Ishikawa (cell line): ENCODE data around the gene TUBA4A.

Experiments used
- CEBPB ChIP-seq: IDR thresholded peaks from 2 replicates; pipeline ENCODE4 v1.6.1; 2012
- CREB1 ChIP-seq: IDR thresholded peaks from 2 replicates; pipeline ENCODE4 v1.6.1; 2012; ENCODE audit warnings: low read depth
- EGR1 ChIP-seq: IDR thresholded peaks from 2 replicates; pipeline ENCODE4 v1.6.1; 2012
- EP300 ChIP-seq: IDR thresholded peaks from 2 replicates; pipeline ENCODE4 v1.6.1; 2012; ENCODE audit warnings: borderline replicate concordance
- FOXM1 ChIP-seq: IDR thresholded peaks from 2 replicates; pipeline ENCODE4 v1.6.1; 2012; ENCODE audit warnings: low read depth, borderline replicate concordance
- MAX ChIP-seq: IDR thresholded peaks from 2 replicates; pipeline ENCODE4 v1.6.1; 2012
- NFIC ChIP-seq: IDR thresholded peaks from 2 replicates; pipeline ENCODE4 v1.6.1; 2012
- RAD21 ChIP-seq: IDR thresholded peaks from 2 replicates; pipeline ENCODE4 v1.6.1; 2012; ENCODE audit warnings: low read depth
- REST ChIP-seq: IDR thresholded peaks from 2 replicates; pipeline ENCODE4 v1.6.1; 2012; ENCODE audit warnings: low read depth, mild to moderate bottlenecking
- TAF1 ChIP-seq: IDR thresholded peaks from 2 replicates; pipeline ENCODE4 v1.6.1; 2012; ENCODE audit warnings: low read depth, mild to moderate bottlenecking
- TCF12 ChIP-seq: IDR thresholded peaks from 2 replicates; pipeline ENCODE4 v1.6.1; 2012; ENCODE audit warnings: low read depth
- TEAD4 ChIP-seq: IDR thresholded peaks from 2 replicates; pipeline ENCODE4 v1.6.1; 2012
- USF1 ChIP-seq: IDR thresholded peaks from 2 replicates; pipeline ENCODE4 v1.6.1; 2012
- YY1 ChIP-seq: IDR thresholded peaks from 2 replicates; pipeline ENCODE4 v1.6.1; 2012; ENCODE audit warnings: low read depth
- ZBTB7A ChIP-seq: IDR thresholded peaks from 2 replicates; pipeline ENCODE4 v1.6.1; 2012; ENCODE audit warnings: low read depth

TUBA4A gene

GRCh38 chr2:219290381-219291171 is 36.9 kb upstream of the TUBA4A start:
- TF ChIP-seq CREB1 (no peak), RAD21 (no peak), USF1 (no peak), TAF1 (no peak), TCF12 (no peak), EGR1 (no peak)

GRCh38 chr2:219289537-219290361 is 36.0 kb upstream of the TUBA4A start:
- TF ChIP-seq EP300 (no peak), CEBPB (peak; percentile 34; the same call in 1 of the 2 replicates), EGR1 (peak; percentile 57; the same call in 1 of the 2 replicates), TAF1 (no peak), TEAD4 (no peak), USF1 (no peak), FOXM1 (no peak), TCF12 (peak; percentile 32; the same call in 1 of the 2 replicates), NFIC (peak; percentile 92), RAD21 (no peak), ZBTB7A (peak; percentile 97), MAX (0 out of 2 replicates have a peak, but pooled peaks have one; percentile 51), REST (no peak), YY1 (no peak), CREB1 (no peak)

GRCh38 chr2:219289195-219289536 is 35.4 kb upstream of the TUBA4A start:
- no peak for TF ChIP-seq FOXM1
- no peak for TF ChIP-seq TAF1
- TF ChIP-seq YY1 = no peak
- TF ChIP-seq ZBTB7A = no peak
- TF ChIP-seq RAD21 = no peak
- TF ChIP-seq TCF12 = no peak

GRCh38 chr2:219287580-219288265 is 34.0 kb upstream of the TUBA4A start:
- TF ChIP-seq EP300 = no peak
- no peak for TF ChIP-seq FOXM1
- TF ChIP-seq RAD21 = no peak
- TF ChIP-seq TCF12 = no peak
- TF ChIP-seq TEAD4 = no peak
- TF ChIP-seq CREB1 = no peak
- no peak for TF ChIP-seq YY1
- no peak for TF ChIP-seq ZBTB7A
- no peak for TF ChIP-seq CEBPB
- TF ChIP-seq REST = no peak
- no peak for TF ChIP-seq NFIC
- no peak for TF ChIP-seq TAF1
- no peak for TF ChIP-seq EGR1
- TF ChIP-seq USF1 = no peak
- no peak for TF ChIP-seq MAX
